Amniotic epithelial cell (primary cell): ENCODE data around the gene MSANTD2.

Experiments
- DNase-seq: peaks from one replicate; pipeline ENCODE4 v3.0.0-alpha.2; 2010; ENCODE audit warnings: low read depth

Gene MSANTD2

GRCh38 chr11:124821995-124822730, 22.0 kb upstream of the MSANTD2 start:
- DNase-seq = no peak

GRCh38 chr11:124817036-124817435, 16.8 kb upstream of the MSANTD2 start:
- no peak for DNase-seq

- no peak for DNase-seq
These were observed 14.5 kb upstream of the MSANTD2 start for GRCh38 chr11:124814739-124815138.

DNA sequence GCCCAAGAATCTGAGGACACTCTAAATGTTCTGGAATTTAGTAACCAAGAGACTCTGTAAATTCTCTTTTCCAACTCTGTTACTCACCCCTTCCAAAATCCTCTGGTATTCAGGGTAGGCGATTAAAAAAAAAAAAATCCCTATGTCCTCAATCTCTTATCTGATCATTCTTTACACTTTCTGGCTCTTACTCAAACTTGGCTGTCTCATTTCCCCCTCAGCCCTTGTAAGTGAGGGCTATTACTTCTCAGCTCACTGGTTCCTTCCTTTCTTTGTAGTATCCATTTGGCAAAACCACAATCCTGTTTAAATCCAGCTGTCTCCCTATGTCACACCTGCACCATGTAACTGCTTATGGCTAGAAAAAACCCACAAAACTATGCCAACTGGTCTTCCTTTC, 12.7 kb upstream of the MSANTD2 start:
- DNase-seq = no peak

GRCh38 chr11:124811399-124812125, 11.4 kb upstream of the MSANTD2 start:
- DNase-seq = no peak

DNA sequence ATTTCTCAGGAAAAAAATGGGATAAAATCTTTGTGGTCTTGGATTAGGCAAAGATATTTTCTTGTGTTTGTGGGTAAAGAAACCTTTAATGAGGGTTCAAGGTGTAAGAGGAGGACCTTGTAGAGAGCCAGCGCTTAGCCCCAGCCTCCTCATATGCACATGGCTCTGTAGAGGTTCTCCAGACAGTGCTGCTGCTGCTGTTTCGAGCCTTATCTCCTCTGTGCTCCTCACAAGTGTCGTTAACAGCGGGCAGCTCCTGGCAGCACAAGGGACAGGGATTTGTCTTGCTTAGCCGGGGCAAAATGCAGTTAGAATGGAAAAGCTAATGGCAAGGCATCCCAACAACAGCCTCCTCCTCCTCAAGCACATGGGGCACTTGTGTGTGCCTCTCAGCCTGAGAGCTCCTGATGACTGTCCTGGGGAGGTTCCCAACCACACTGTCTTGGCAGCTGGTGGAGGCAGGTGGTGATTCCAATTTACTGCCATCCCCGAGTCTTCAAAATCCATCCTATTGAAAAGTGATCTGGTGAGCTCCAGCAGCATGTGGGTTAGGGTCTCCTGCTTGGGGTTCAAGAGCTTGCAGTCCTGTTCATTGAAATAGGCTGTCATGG, 7.6 kb upstream of the MSANTD2 start:
- DNase-seq = no peak

GRCh38 chr11:124807201-124807600, 7.0 kb upstream of the MSANTD2 start:
- DNase-seq = no peak

DNA sequence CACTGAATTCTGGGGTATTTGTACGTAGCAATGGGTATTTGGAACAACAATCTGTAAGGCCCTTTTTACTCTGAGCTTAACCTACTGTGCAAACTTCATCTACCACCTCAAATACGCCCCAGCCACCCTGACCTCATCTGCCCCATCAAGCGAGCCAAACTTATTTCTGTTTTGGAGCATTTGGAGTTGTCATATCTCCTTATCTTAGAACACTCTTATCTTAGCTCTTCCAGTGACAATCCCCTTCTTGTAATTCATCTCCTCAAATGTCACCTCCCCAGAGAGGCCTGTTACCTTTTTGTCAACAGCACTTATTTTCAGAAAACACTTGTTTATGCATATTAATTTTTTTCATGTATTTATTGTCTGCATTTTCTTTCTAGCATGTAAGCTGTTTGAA, 4.7 kb upstream of the MSANTD2 start:
- no peak for DNase-seq

- DNase-seq = peak; percentile 41
These were observed 1.6 kb upstream of the MSANTD2 start for GRCh38 chr11:124801636-124802312.

DNA sequence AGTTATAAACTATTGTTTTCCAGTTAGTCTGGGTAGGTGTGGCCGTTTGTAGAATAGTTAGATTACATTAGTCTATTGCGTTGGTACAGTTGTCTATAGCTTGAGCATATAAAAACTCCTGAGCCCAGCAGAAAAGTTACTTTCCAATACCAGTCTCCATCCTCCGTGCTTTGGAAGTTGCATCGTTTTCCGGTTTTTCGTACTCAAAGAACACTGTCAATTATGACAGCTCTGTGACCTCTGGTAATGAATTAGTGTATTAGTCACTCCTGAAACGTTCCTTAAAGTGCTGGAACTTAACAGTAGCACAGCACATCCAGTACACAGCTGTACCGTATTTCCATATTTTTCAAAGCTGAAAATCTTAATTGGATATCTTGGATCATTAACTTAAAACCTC, 808 bp upstream of the MSANTD2 start:
- DNase-seq = peak; percentile 57

DNA sequence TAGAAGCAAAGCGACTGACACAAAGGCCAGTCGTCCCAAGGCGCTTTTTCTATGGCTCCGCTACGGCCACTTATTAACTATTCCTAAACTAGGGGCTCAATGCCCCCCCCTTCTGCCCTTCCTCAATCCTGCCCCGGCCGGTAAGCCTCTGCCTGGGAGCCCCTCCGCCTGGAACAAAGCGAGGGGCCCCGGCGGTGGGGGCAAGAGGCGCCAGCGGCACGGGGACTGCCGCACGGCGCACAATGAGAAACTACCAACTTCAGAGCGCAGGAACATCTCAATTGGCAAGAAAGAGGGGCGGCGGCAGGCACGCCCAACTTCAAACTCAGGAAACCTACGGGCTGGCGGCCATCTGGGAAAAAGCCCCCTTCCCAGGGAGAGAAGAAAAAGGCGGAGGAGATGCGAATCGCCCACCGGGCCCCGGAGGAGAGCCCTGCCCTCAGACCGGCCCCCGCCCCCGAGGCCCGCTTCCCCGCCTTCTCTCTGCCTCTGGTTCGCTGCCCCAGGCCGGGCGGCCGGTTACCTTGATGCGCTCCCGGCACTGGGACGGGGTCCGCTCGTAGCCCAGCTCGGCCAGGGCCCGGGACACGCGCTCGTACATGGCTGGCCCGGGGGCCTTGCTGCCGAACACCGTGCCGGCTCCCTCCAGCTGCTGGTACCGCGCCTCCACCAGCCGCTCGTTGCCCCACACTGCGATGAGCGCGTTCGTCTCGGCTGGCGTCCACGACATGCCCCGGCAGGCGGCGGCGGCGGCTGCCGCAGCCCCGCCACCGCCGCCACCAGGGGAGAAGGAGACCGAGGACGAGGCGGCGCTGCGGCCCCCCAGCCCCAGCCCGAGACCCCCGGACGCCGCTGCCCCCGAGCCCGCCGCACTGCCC, 619 bp downstream of the MSANTD2 start:
- peak; percentile 6 for DNase-seq

DNA sequence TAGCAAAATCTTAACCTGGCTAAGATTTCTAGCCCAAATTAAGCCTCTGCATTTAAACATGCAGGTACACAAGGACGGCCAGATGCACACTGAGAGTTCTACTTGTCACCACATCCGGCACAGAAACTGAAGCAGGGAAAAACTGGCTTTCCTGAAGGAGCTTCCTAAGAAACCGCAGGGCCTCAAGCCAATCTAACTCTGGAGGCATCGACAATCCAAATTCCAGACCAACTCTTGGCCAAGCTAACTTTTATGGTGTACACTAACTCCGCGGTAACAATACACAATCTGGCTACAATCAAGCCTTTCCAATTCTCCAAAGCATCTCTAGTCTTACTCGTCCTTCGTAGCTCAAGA, 1.2 kb downstream of the MSANTD2 start:
- DNase-seq = peak; percentile 30

DNA sequence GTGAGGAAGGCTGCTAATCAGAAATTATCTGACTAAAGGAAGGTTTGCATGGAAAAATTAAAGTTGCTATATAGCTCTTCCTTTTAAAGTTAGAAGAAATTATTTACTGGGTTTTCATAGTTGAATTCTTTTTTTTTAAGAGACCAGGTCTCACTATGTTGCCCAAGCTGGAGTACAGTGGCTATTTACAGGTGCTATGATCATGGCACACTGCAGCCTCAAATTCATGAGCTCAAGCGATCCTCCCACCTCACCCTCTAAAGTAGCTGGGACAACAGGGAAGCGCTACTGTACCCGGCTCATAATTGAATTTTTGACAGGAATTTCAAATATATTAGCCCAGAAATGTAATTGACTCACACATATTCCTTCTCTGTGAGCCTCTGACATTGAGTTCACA, 3.9 kb downstream of the MSANTD2 start:
- no peak for DNase-seq

GRCh38 chr11:124793466-124794278, 6.5 kb downstream of the MSANTD2 start:
- DNase-seq = peak; percentile 51

DNA sequence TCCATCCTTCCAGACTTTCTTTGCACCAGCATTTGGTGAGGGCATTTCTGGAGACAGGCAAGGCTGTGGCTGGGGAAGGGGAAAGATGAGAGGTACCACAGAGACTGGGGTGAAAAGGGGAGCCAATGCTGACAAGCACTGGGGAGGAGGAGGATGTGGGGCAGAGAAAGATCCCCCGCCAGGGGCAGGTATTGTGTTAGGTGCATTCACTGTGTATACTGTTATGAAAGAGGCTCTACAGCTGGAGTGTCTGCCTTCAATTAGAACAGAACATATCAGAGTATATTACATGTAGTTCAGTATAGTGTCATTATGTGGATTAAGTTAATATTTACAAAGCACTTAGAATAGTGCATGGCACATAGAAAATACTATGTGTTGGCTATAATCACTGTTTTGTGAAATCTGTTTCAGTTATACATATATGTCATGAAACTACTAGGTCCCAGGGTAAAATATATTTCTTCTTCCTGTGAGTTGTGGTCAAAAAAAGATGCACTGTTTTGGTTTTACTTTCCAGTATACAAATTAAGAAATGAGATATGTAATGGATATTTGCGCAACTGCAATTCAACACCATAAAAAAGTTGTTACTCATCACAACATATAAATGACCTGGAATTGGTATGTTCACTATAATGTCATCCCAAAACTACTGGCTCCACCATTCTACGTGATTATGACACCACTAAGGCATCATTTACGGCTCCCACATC, 8.4 kb downstream of the MSANTD2 start:
- peak; percentile 30 for DNase-seq

- peak; percentile 29 for DNase-seq
These were observed 11.7 kb downstream of the MSANTD2 start for GRCh38 chr11:124788521-124788920.

DNA sequence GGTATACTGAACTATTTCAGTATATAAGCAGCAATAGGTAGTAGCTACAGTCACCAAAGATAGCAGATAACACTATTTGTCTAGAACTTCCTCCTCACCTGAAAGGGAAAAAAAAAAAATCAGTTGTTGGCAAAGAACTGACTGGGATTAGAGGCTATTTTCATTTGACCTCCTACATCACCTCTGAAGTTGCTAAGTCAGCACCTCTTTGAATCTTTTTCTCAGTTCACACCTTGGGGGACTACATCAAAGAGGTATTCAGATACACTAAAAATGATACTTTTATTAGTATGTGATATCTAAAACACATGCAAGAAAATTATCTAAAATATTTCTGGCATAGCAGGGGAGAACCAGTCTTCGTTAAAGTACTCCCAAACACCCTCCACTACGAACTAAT, 16.2 kb downstream of the MSANTD2 start:
- DNase-seq = no peak

DNA sequence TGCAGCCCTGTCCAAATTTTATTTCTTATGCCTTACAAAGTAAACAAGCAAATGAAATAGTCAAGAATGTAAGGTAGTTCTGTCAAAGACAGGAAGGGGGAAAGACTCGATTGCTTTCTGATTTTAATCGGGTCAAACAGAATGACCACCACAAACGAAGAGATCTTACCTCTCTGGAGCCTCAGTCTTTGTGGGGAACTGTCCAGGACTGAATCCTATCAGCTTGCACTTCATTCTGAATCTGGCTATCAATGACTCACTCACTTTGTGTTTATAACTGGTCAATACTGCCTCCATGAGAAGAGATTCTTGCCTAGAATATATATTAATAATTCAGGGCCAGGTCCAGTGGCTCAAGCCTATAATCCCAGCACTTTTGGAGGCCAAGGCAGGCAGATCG, 17.2 kb downstream of the MSANTD2 start:
- DNase-seq = no peak

GRCh38 chr11:124779568-124779967, 20.6 kb downstream of the MSANTD2 start:
- peak; percentile 81 for DNase-seq

- DNase-seq = no peak
These were observed 21.9 kb downstream of the MSANTD2 start for GRCh38 chr11:124778281-124778680.
